ENCODE data around the gene ZCCHC8. TPM values are rescaled to one million over a fixed set of nuclear protein-coding genes. Genes with fewer than 3 reads are reported as not detected.
"Not testable (repeated sequence)": the region's sequence is repeated elsewhere in the genome, so short reads cannot be mapped to it uniquely, and the experiment has no call there.

Gene ZCCHC8
- total RNA-seq, 6 donors from 2014 or later = 16.6 to 58.7 (median 20.0) TPM

- Histone ChIP-seq H3K27ac (no peak overlapping the region), H3K4me3 (no peak overlapping the region), H3K36me3 (peaks cover 0 to 9% (median under 1%) of the 10 kb centered on the region in 4 donors), H3K9me3 (no peaks in the 10 kb centered on the region), H3K27me3 (no peaks in the 10 kb centered on the region), H3K4me1 (peaks cover 0 to 20% (median 6%) of the 10 kb centered on the region in 4 donors)
- TF ChIP-seq POLR2A (IDR thresholded peaks at IDR 0.05) (no peak), EP300 (IDR thresholded peaks at IDR 0.05) (no peak), POLR2AphosphoS5 (IDR thresholded peaks at IDR 0.05) (no peak), CTCF (IDR thresholded peaks at IDR 0.05) (no peak)
- no peak for ATAC-seq (ENCODE audit: low FRiP score in 2 of 2)
- WGBS, 2 donors = 73 to 74% methylated on average over 4 of the region's 4 CpGs
- no peak for DNase-seq
Observed at GRCh38 chr12:122467983-122468382, 32.7 kb downstream of the ZCCHC8 start.

- not testable (repeated sequence) for H3K4me1 ChIP-seq, H3K4me3 ChIP-seq, H3K27me3 ChIP-seq, H3K9me3 ChIP-seq, H3K36me3 ChIP-seq
- ATAC-seq (ENCODE audit: low FRiP score in 2 of 2) = peak; percentile 86 to 95
- TF ChIP-seq POLR2AphosphoS5 (IDR thresholded peaks at IDR 0.05) = peak; percentile 47 to 88
- peak in 2 of 4 donors; percentile 47 to 91 for TF ChIP-seq EP300 (IDR thresholded peaks at IDR 0.05)
- peak overlapping the region; percentile 17 to 69 (median 37) for H3K27ac ChIP-seq
- 74 to 79% methylated on average over 17 of the region's 17 CpGs for WGBS, 2 donors
- peak in 1 of 2 donors; percentile 58 for DNase-seq
Observed at GRCh38 chr12:122464317-122465042, 36.3 kb downstream of the ZCCHC8 start.

- Histone ChIP-seq H3K4me3 (no peak overlapping the region), H3K27ac (no peak overlapping the region), H3K36me3 (no peaks in the 10 kb centered on the region), H3K4me1 (peaks cover 0 to 8% (median 0%) of the 10 kb centered on the region in 4 donors), H3K9me3 (no peaks in the 10 kb centered on the region), H3K27me3 (no peaks in the 10 kb centered on the region)
- DNase-seq (no peak), ATAC-seq (ENCODE audit: low FRiP score in 2 of 2) (no peak)
- whole genome bisulfite sequencing, 2 donors = 75 to 83% methylated on average over 2 of the region's 2 CpGs
- no peak for TF ChIP-seq EP300 (IDR thresholded peaks at IDR 0.05)
- TF ChIP-seq CTCF (IDR thresholded peaks at IDR 0.05) = no peak
- no peak for TF ChIP-seq POLR2A (IDR thresholded peaks at IDR 0.05)
- TF ChIP-seq POLR2AphosphoS5 (IDR thresholded peaks at IDR 0.05) = no peak
Observed at GRCh38 chr12:122460641-122461040, 40.1 kb downstream of the ZCCHC8 start.

- ATAC-seq (ENCODE audit: low FRiP score in 2 of 2) (no peak), DNase-seq (no peak)
- no peaks in the 10 kb centered on the region for H3K36me3 ChIP-seq
- H3K4me1 ChIP-seq = peaks cover 0 to 8% (median 0%) of the 10 kb centered on the region in 4 donors
- no peaks in the 10 kb centered on the region for H3K9me3 ChIP-seq
- TF ChIP-seq POLR2A (IDR thresholded peaks at IDR 0.05) (no peak), CTCF (IDR thresholded peaks at IDR 0.05) (no peak), EP300 (IDR thresholded peaks at IDR 0.05) (no peak), POLR2AphosphoS5 (IDR thresholded peaks at IDR 0.05) (no peak)
- H3K4me3 ChIP-seq = no peak overlapping the region
- 82 to 97% methylated on average over 7 of the region's 7 CpGs for WGBS, 2 donors
- H3K27ac ChIP-seq = no peak overlapping the region
- H3K27me3 ChIP-seq = no peaks in the 10 kb centered on the region
Observed at GRCh38 chr12:122460061-122460460, 40.7 kb downstream of the ZCCHC8 start.

- TF ChIP-seq POLR2AphosphoS5 (IDR thresholded peaks at IDR 0.05) (no peak), POLR2A (IDR thresholded peaks at IDR 0.05) (no peak), EP300 (IDR thresholded peaks at IDR 0.05) (no peak), CTCF (IDR thresholded peaks at IDR 0.05) (no peak)
Observed at GRCh38 chr12:122459211-122459610, 41.5 kb downstream of the ZCCHC8 start.

More at GRCh38 chr12:122459211-122459610, 41.5 kb downstream of the ZCCHC8 start:
- Histone ChIP-seq H3K4me3 (no peak overlapping the region), H3K27ac (no peak overlapping the region), H3K9me3 (no peaks in the 10 kb centered on the region), H3K36me3 (no peaks in the 10 kb centered on the region), H3K27me3 (no peaks in the 10 kb centered on the region), H3K4me1 (peaks cover 0 to under 1% (median 0%) of the 10 kb centered on the region in 4 donors)
- WGBS, 2 donors = 74 to 83% methylated on average over 2 of the region's 2 CpGs
- ATAC-seq (ENCODE audit: low FRiP score in 2 of 2) = no peak
- DNase-seq = no peak

All from upper lobe of left lung (tissue), 6 donors.